ENCODE results near the gene IL1RL2. TPM values are rescaled to one million over a fixed set of nuclear protein-coding genes. Genes with fewer than 3 reads are reported as not detected.

The IL1RL2 gene
- total RNA-seq, 1 donor from 2014 or later: not detected

DNA sequence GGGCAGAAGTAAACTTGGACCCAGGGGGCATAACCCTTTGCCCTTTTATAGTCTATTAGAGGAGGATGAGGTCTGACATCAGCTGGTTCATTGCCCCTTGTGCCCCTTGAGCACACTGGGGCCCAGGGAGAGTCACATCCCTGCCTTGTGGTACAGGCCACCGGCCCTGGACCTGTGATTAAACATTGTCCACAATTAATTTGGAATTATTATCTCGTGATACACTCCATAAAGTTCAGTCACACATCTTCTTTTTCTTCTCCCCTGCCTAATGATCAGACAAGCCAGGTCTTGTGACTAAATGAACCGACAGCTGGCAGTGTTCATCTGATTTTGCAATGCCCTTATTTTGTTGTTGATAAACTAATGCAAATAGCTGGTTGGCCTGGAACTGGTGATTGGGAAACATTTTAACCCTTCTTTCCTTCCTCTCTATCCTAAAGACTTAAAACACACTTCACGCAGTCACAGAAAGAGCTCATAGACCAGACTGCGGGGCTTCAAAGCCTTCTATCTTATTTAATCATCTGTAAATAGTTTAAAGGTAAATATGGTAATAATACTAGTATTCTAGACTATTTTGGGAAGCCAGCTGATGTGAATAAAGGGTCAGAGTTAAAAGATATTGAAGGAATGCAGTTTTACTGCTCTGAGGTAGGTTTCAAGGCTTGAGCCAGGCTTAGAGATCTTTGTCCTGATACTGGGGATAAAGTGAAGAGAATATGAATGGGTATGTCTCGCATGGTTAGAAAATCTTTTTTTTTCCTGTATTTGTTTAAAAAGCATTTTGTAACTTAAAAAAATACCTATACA is 30.9 kb upstream of the IL1RL2 start:
- H3K9ac ChIP-seq (ENCODE audit: low read depth in 1 of 3, low read length in 3 of 3): no peak overlapping the region
- H3K36me3 ChIP-seq (ENCODE audit: control insufficient read depth in 3 of 3, insufficient read depth in 3 of 3, low read length in 3 of 3): peaks cover 25 to 35% (median 35%) of the 10 kb centered on the region in 3 donors
- H3K27ac ChIP-seq (ENCODE audit: low read depth, low read length): peak overlapping the region; percentile 67
- no peaks in the 10 kb centered on the region for H3K27me3 ChIP-seq (ENCODE audit: control insufficient read depth in 3 of 3, insufficient read depth in 3 of 3, low read length in 3 of 3)
- H3K4me1 ChIP-seq (ENCODE audit: control insufficient read depth in 3 of 3, insufficient read depth in 3 of 3, low read length in 3 of 3): peaks cover 8 to 21% (median 9%) of the 10 kb centered on the region in 3 donors
- H3K4me3 ChIP-seq (ENCODE audit: low read length in 3 of 3): no peak overlapping the region
- H3K9me3 ChIP-seq (ENCODE audit: control insufficient read depth in 3 of 3, low read length in 3 of 3): no peaks in the 10 kb centered on the region

DNA sequence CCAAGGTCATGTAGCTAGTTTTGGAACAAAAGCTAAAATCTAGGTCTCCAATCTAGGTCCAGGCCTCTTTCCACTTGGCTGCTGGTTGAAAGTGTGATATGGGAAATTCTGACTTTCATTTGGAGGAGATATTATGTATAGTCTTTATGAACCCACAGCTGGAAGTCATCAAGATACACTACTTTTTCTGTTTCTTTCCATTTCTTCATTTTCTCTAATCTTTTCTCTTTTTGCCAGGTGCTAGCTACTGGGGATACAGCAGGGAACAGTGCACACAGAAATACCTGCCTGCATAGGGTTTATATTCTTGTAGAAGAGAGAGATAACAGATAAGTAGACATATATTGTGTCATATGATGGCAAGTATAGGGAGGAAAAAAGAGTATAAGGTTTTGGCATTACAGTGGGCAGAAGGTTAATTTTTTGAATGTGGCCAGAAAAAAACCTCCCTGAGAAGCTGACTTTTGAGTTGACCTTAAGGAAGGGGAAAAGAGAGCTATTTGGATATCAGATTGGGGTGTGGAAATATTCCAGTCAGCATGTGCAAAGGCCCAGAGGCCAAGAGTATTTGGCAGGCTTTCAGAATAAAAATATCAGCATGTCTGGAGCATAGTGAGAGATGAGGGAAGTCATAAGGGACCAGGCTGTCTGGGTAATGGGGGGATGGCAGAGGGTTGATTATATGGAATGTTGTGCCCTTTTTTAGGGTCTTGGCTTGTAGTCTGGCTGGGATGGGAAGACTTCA is 28.6 kb upstream of the IL1RL2 start:
- H3K27ac ChIP-seq (ENCODE audit: low read depth, low read length): no peak overlapping the region
- no peaks in the 10 kb centered on the region for H3K9me3 ChIP-seq (ENCODE audit: control insufficient read depth in 3 of 3, low read length in 3 of 3)
- peaks cover 25 to 35% (median 32%) of the 10 kb centered on the region in 3 donors for H3K36me3 ChIP-seq (ENCODE audit: control insufficient read depth in 3 of 3, insufficient read depth in 3 of 3, low read length in 3 of 3)
- no peaks in the 10 kb centered on the region for H3K27me3 ChIP-seq (ENCODE audit: control insufficient read depth in 3 of 3, insufficient read depth in 3 of 3, low read length in 3 of 3)
- peaks cover 8 to 19% (median 9%) of the 10 kb centered on the region in 3 donors for H3K4me1 ChIP-seq (ENCODE audit: control insufficient read depth in 3 of 3, insufficient read depth in 3 of 3, low read length in 3 of 3)
- H3K9ac ChIP-seq (ENCODE audit: low read depth in 1 of 3, low read length in 3 of 3): no peak overlapping the region
- H3K4me3 ChIP-seq (ENCODE audit: low read length in 3 of 3): no peak overlapping the region

DNA sequence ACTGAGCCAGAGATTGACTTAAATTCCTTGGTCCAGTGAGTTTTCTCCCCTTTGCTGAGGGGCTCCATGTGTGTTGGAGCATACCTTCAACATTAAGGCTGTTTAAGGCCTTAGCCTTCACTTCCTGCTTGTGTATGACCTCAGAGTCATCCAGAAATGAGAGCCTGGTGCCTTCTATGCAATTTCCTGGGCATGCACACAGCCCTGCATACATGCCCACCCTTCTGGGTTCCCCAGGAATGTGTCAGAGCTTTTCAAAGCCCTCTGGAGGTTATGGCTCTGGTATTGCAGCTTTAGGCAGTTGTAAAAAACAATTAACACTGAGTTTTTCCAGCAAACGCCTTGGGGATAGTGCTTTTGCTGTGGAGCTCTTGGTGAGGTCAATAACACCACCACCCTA is 27.5 kb upstream of the IL1RL2 start:
- Histone ChIP-seq H3K27me3 (ENCODE audit: control insufficient read depth in 3 of 3, insufficient read depth in 3 of 3, low read length in 3 of 3) (no peaks in the 10 kb centered on the region), H3K36me3 (ENCODE audit: control insufficient read depth in 3 of 3, insufficient read depth in 3 of 3, low read length in 3 of 3) (peaks cover 20 to 31% (median 28%) of the 10 kb centered on the region in 3 donors), H3K4me3 (ENCODE audit: low read length in 3 of 3) (no peak overlapping the region), H3K27ac (ENCODE audit: low read depth, low read length) (no peak overlapping the region), H3K9ac (ENCODE audit: low read depth in 1 of 3, low read length in 3 of 3) (no peak overlapping the region), H3K4me1 (ENCODE audit: control insufficient read depth in 3 of 3, insufficient read depth in 3 of 3, low read length in 3 of 3) (peaks cover 8 to 17% (median 9%) of the 10 kb centered on the region in 3 donors), H3K9me3 (ENCODE audit: control insufficient read depth in 3 of 3, low read length in 3 of 3) (no peaks in the 10 kb centered on the region)

DNA sequence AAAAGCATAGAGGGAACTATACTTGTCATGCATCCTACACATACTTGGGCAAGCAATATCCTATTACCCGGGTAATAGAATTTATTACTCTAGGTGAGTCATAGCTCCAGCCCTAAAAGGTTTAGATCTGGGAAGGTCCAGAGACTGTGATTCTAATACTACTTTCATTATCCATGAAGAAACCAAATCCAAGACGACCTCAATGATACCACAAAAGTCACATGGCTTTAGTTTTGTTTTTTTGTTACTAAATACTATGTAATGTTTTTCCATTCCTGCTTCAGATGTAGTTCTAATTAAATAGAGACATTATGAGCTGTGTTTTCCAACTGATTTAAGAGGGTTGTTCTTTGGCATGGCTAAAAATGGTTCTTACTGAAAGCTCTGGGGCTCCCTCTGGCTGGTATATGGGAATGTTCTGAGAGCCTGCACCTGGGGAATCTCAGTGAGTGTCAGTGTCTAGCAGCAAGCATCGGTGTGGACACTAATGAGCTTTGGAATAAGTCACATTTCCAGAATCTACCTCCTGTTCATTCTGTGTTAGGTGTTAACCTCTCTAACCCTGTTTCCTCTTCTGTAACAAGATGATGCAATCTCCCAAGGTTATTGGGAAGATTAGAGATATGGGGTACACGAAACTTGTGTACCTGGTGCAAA is 20.5 kb upstream of the IL1RL2 start:
- no peak overlapping the region for H3K4me3 ChIP-seq (ENCODE audit: low read length in 3 of 3)
- peaks cover 9 to 13% (median 12%) of the 10 kb centered on the region in 3 donors for H3K36me3 ChIP-seq (ENCODE audit: control insufficient read depth in 3 of 3, insufficient read depth in 3 of 3, low read length in 3 of 3)
- no peaks in the 10 kb centered on the region for H3K9me3 ChIP-seq (ENCODE audit: control insufficient read depth in 3 of 3, low read length in 3 of 3)
- no peaks in the 10 kb centered on the region for H3K27me3 ChIP-seq (ENCODE audit: control insufficient read depth in 3 of 3, insufficient read depth in 3 of 3, low read length in 3 of 3)
- no peak overlapping the region for H3K9ac ChIP-seq (ENCODE audit: low read depth in 1 of 3, low read length in 3 of 3)
- H3K27ac ChIP-seq (ENCODE audit: low read depth, low read length): no peak overlapping the region
- H3K4me1 ChIP-seq (ENCODE audit: control insufficient read depth in 3 of 3, insufficient read depth in 3 of 3, low read length in 3 of 3): peaks cover 0 to 3% (median 0%) of the 10 kb centered on the region in 3 donors

DNA sequence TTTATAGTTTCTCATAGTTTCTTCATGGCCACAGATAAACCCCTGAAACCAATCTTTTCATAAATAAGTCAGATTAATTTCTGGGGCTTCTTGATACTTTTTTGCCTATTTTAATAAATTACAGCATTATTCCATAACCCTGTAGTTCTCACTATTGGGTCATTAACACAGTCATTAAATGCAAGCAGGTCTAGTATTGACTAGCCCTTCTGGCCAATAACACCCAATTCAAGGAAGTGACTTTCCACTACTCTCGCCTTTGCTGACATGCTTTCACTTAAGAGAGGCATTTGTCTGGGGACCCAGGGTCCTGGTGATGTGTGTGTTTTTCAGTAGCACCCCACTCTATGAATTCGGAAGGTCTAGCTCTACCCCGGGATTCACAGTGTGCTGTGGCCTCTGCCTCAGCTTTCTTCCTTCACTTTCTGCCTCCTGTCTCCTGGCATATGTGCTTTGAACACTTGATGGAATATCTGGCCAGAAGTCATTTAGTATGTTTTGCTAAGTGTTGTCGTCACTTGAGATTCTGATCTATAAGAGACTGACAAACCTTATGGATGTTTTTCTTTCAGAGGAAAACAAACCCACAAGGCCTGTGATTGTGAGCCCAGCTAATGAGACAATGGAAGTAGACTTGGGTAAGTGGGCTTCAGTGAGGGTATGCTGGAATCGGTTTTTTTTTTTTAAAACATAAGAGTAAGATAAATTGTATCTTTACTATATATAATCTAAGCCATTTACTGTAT is 18.6 kb upstream of the IL1RL2 start:
- no peaks in the 10 kb centered on the region for H3K27me3 ChIP-seq (ENCODE audit: control insufficient read depth in 3 of 3, insufficient read depth in 3 of 3, low read length in 3 of 3)
- peaks cover 18 to 29% (median 28%) of the 10 kb centered on the region in 3 donors for H3K36me3 ChIP-seq (ENCODE audit: control insufficient read depth in 3 of 3, insufficient read depth in 3 of 3, low read length in 3 of 3)
- no peaks in the 10 kb centered on the region for H3K9me3 ChIP-seq (ENCODE audit: control insufficient read depth in 3 of 3, low read length in 3 of 3)
- no peak overlapping the region for H3K27ac ChIP-seq (ENCODE audit: low read depth, low read length)
- H3K9ac ChIP-seq (ENCODE audit: low read depth in 1 of 3, low read length in 3 of 3): no peak overlapping the region
- no peak overlapping the region for H3K4me3 ChIP-seq (ENCODE audit: low read length in 3 of 3)
- peaks cover 0 to 3% (median 0%) of the 10 kb centered on the region in 3 donors for H3K4me1 ChIP-seq (ENCODE audit: control insufficient read depth in 3 of 3, insufficient read depth in 3 of 3, low read length in 3 of 3)

DNA sequence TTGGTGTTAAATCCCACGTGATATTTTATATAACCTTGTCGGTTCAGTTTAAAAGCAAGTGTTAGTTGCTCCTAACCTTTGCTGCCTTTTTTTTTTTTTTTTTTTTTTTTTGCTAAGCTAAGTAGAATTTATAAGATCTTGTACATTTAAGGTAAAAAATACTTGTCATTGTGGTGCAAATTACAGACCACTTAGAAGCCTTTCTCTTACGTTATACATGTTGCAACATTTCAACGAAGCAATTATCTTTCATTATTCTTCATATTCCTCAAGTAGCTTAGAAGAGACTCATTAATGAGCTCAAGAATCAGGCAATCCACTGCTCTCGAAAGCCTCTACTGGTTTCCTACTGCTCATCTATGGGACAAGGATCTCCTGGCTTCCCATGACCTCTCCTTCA is 14.9 kb upstream of the IL1RL2 start:
- Histone ChIP-seq H3K36me3 (ENCODE audit: control insufficient read depth in 3 of 3, insufficient read depth in 3 of 3, low read length in 3 of 3) (peaks cover 27 to 52% (median 46%) of the 10 kb centered on the region in 3 donors), H3K27ac (ENCODE audit: low read depth, low read length) (no peak overlapping the region)

DNA sequence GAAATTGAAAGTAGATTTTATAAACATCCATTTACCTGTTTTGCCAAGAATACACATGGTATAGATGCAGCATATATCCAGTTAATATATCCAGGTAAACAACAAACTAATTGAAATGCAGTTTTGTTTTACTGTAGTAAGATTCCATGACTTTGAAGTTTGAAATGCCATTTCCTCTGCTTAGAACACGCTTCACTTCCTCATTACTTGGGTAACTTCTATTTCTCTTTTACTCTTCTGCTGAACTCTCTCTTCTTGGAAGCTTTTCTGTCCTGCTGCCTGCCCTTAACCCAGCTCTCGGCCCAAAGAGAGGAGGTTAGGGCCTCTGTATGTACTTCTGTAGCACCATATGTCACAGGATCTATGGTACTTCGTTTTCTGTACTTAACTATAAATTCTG is 14.1 kb upstream of the IL1RL2 start:
- H3K4me3 ChIP-seq (ENCODE audit: low read length in 3 of 3): no peak overlapping the region
- H3K27me3 ChIP-seq (ENCODE audit: control insufficient read depth in 3 of 3, insufficient read depth in 3 of 3, low read length in 3 of 3): no peaks in the 10 kb centered on the region
- H3K9ac ChIP-seq (ENCODE audit: low read depth in 1 of 3, low read length in 3 of 3): no peak overlapping the region
- no peak overlapping the region for H3K27ac ChIP-seq (ENCODE audit: low read depth, low read length)
- H3K4me1 ChIP-seq (ENCODE audit: control insufficient read depth in 3 of 3, insufficient read depth in 3 of 3, low read length in 3 of 3): no peaks in the 10 kb centered on the region
- H3K36me3 ChIP-seq (ENCODE audit: control insufficient read depth in 3 of 3, insufficient read depth in 3 of 3, low read length in 3 of 3): peaks cover 34 to 54% (median 53%) of the 10 kb centered on the region in 3 donors
- no peaks in the 10 kb centered on the region for H3K9me3 ChIP-seq (ENCODE audit: control insufficient read depth in 3 of 3, low read length in 3 of 3)

More for the DNA sequence above, 14.9 kb upstream of the IL1RL2 start:
- Histone ChIP-seq H3K9me3 (ENCODE audit: control insufficient read depth in 3 of 3, low read length in 3 of 3) (no peaks in the 10 kb centered on the region), H3K27me3 (ENCODE audit: control insufficient read depth in 3 of 3, insufficient read depth in 3 of 3, low read length in 3 of 3) (no peaks in the 10 kb centered on the region), H3K4me1 (ENCODE audit: control insufficient read depth in 3 of 3, insufficient read depth in 3 of 3, low read length in 3 of 3) (no peaks in the 10 kb centered on the region), H3K9ac (ENCODE audit: low read depth in 1 of 3, low read length in 3 of 3) (no peak overlapping the region), H3K4me3 (ENCODE audit: low read length in 3 of 3) (no peak overlapping the region)

DNA sequence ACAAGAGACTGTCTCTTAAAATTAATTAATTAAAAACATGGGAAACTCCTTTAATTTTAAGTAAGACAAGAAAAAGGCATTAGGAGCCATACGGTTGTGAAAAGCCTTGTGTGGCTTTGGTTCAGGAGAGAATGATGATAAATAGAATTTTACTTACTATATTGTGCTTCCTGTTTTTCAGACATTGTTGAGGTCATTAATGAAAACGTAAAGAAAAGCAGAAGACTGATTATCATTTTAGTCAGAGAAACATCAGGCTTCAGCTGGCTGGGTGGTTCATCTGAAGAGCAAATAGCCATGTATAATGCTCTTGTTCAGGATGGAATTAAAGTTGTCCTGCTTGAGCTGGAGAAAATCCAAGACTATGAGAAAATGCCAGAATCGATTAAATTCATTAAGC is 10.7 kb upstream of the IL1RL2 start:
- Histone ChIP-seq H3K4me3 (ENCODE audit: low read length in 3 of 3) (no peak overlapping the region), H3K36me3 (ENCODE audit: control insufficient read depth in 3 of 3, insufficient read depth in 3 of 3, low read length in 3 of 3) (peaks cover 27 to 55% (median 50%) of the 10 kb centered on the region in 3 donors), H3K9me3 (ENCODE audit: control insufficient read depth in 3 of 3, low read length in 3 of 3) (no peaks in the 10 kb centered on the region), H3K9ac (ENCODE audit: low read depth in 1 of 3, low read length in 3 of 3) (no peak overlapping the region), H3K27me3 (ENCODE audit: control insufficient read depth in 3 of 3, insufficient read depth in 3 of 3, low read length in 3 of 3) (no peaks in the 10 kb centered on the region), H3K27ac (ENCODE audit: low read depth, low read length) (no peak overlapping the region), H3K4me1 (ENCODE audit: control insufficient read depth in 3 of 3, insufficient read depth in 3 of 3, low read length in 3 of 3) (no peaks in the 10 kb centered on the region)

DNA sequence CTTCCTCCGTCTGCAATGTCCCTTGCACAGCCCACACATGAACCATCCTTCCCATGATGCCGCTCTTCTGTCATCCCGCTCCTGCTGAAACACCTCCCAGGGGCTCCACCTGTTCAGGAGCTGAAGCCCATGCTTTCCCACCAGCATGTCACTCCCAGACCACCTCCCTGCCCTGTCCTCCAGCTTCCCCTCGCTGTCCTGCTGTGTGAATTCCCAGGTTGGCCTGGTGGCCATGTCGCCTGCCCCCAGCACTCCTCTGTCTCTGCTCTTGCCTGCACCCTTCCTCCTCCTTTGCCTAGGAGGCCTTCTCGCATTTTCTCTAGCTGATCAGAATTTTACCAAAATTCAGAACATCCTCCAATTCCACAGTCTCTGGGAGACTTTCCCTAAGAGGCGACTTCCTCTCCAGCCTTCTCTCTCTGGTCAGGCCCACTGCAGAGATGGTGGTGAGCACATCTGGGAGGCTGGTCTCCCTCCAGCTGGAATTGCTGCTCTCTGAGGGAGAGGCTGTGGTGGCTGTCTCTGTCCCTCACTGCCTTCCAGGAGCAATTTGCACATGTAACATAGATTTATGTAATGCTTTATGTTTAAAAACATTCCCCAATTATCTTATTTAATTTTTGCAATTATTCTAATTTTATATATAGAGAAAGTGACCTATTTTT is 8.9 kb upstream of the IL1RL2 start:
- H3K27me3 ChIP-seq (ENCODE audit: control insufficient read depth in 3 of 3, insufficient read depth in 3 of 3, low read length in 3 of 3): no peaks in the 10 kb centered on the region
- H3K4me3 ChIP-seq (ENCODE audit: low read length in 3 of 3): no peak overlapping the region
- H3K27ac ChIP-seq (ENCODE audit: low read depth, low read length): no peak overlapping the region
- H3K36me3 ChIP-seq (ENCODE audit: control insufficient read depth in 3 of 3, insufficient read depth in 3 of 3, low read length in 3 of 3): peaks cover 19 to 42% (median 34%) of the 10 kb centered on the region in 3 donors
- no peak overlapping the region for H3K9ac ChIP-seq (ENCODE audit: low read depth in 1 of 3, low read length in 3 of 3)
- peaks cover 4 to 7% (median 6%) of the 10 kb centered on the region in 3 donors for H3K4me1 ChIP-seq (ENCODE audit: control insufficient read depth in 3 of 3, insufficient read depth in 3 of 3, low read length in 3 of 3)
- H3K9me3 ChIP-seq (ENCODE audit: control insufficient read depth in 3 of 3, low read length in 3 of 3): no peaks in the 10 kb centered on the region

Measured in skeletal muscle tissue (tissue), 4 donors.